HG03060 (cell line): ENCODE results near the gene PPM1J.

ENCODE experiments used
- ATAC-seq: cut with Tn5 transposase; IDR thresholded peaks from one replicate; pipeline ENCODE4 v1.9.1; 2021; ENCODE audit warnings: low read depth, moderate number of reproducible peaks; ENCODE audit not compliant: unreplicated experiment

The PPM1J gene

GRCh38 chr1:112706505-112707220, 8.5 kb downstream of the PPM1J start, which contains the start of gene RHOC:
RHOC (minus strand) TSS chr1:112707127; CDS start chr1:112703799, 3,328 bp downstream.
- ATAC-seq = peak; percentile 21

- no peak for ATAC-seq
Observed at GRCh38 chr1:112704934-112705627, 10.1 kb downstream of the PPM1J start.

GRCh38 chr1:112704391-112704933, 10.7 kb downstream of the PPM1J start:
- ATAC-seq = no peak

GRCh38 chr1:112703706-112704105, 11.4 kb downstream of the PPM1J start:
- no peak for ATAC-seq

- ATAC-seq = no peak
Observed at GRCh38 chr1:112702420-112703261, 12.5 kb downstream of the PPM1J start.

GRCh38 chr1:112702067-112702395, 13.1 kb downstream of the PPM1J start:
- no peak for ATAC-seq

GRCh38 chr1:112701227-112702066, 13.7 kb downstream of the PPM1J start:
- no peak for ATAC-seq

- peak; percentile 43 for ATAC-seq
Observed at GRCh38 chr1:112700290-112701226, 14.6 kb downstream of the PPM1J start.

- ATAC-seq = no peak
Observed at GRCh38 chr1:112699425-112700144, 15.5 kb downstream of the PPM1J start.

GRCh38 chr1:112698366-112699310, 16.5 kb downstream of the PPM1J start:
- no peak for ATAC-seq

GRCh38 chr1:112697781-112698201, 17.3 kb downstream of the PPM1J start:
- ATAC-seq = no peak

GRCh38 chr1:112696578-112697314, 18.4 kb downstream of the PPM1J start:
- ATAC-seq = no peak

- ATAC-seq = no peak
Observed at GRCh38 chr1:112695276-112695675, 19.9 kb downstream of the PPM1J start.

- ATAC-seq = no peak
Observed at GRCh38 chr1:112694363-112694929, 20.7 kb downstream of the PPM1J start.

- no peak for ATAC-seq
Observed at GRCh38 chr1:112693821-112694220, 21.3 kb downstream of the PPM1J start.

GRCh38 chr1:112692681-112693080, 22.5 kb downstream of the PPM1J start:
- ATAC-seq = no peak
